ENCODE measurements around the gene MRPL49. TPM values are rescaled to one million over a fixed set of nuclear protein-coding genes. Genes with fewer than 3 reads are reported as not detected.

The MRPL49 gene
- total RNA-seq, 1 experiment from 2014 or later, result 73.4 TPM

- Histone ChIP-seq H2AK5ac (ENCODE audit: insufficient read length, low read length) (no peak overlapping the region), H2BK5ac (ENCODE audit: insufficient read length, low read length) (no peak overlapping the region), H2AFZ (ENCODE audit: low read length) (no peak overlapping the region), H3K23me2 (ENCODE audit: insufficient read length, low read depth, low read length, poor library complexity, severe bottlenecking) (peaks cover 12% of the 10 kb centered on the region), H3K18ac (ENCODE audit: insufficient read length, low read depth, low read length) (peak overlapping the region; percentile 63), H2BK20ac (ENCODE audit: low read depth, low read length, poor library complexity, severe bottlenecking) (no peak overlapping the region), H3K56ac (ENCODE audit: insufficient read length, low read depth, low read length) (peak overlapping the region; percentile 23), H3T11ph (ENCODE audit: low read length) (no peak overlapping the region), H2BK15ac (ENCODE audit: low read depth, low read length) (no peak overlapping the region), H3K4me1 (ENCODE audit: insufficient read depth, low read length) (no peaks in the 10 kb centered on the region), H3K23ac (ENCODE audit: insufficient read length, low read depth, low read length) (no peak overlapping the region), H3K79me1 (ENCODE audit: insufficient read depth, low read depth, low read length, poor library complexity, severe bottlenecking) (peaks cover 5% of the 10 kb centered on the region), H4K20me1 (ENCODE audit: control insufficient read depth, insufficient read depth, insufficient read length) (no peaks in the 10 kb centered on the region), H3K4me2 (ENCODE audit: insufficient read depth, insufficient read length, low read length) (peak overlapping the region; percentile 81), H2BK12ac (ENCODE audit: insufficient read length, low read depth, low read length) (no peak overlapping the region), H3K9ac (ENCODE audit: extremely low read depth, insufficient read length, low read length) (peak overlapping the region; percentile 88), H3K79me2 (ENCODE audit: insufficient read depth, low read length) (peaks cover 9% of the 10 kb centered on the region; the same call in 1 of the 2 replicates), H3K27ac (ENCODE audit: insufficient read length, low read depth, low read length) (no peak overlapping the region), H4K5ac (ENCODE audit: insufficient read length, low read depth, low read length) (peak overlapping the region; percentile 54), H3K27me3 (ENCODE audit: insufficient read depth, low read length) (no peaks in the 10 kb centered on the region), H3K9me3 (ENCODE audit: control insufficient read depth, low read depth, low read length) (no peaks in the 10 kb centered on the region), H3K4ac (ENCODE audit: low read depth, low read length) (no peak overlapping the region; the same call in 1 of the 2 replicates), H2BK120ac (ENCODE audit: low read depth, low read length, poor library complexity, severe bottlenecking) (no peak overlapping the region), H4K8ac (replicated peaks; ENCODE audit: insufficient read length, low read depth, low read length) (no peak overlapping the region), H4K91ac (ENCODE audit: insufficient read length, low read depth, low read length) (no peak overlapping the region), H3K14ac (ENCODE audit: insufficient read depth, low read length) (peak overlapping the region; percentile 94)
- Mint-ChIP-seq H3K36me3 (ENCODE audit: insufficient read depth in 1 of 3, low read depth in 3 of 3) (peaks cover 35 to 71% (median 62%) of the 10 kb centered on the region in 3 experiments), H3K9me3 (no peaks in the 10 kb centered on the region), H3K27ac (peak overlapping the region; percentile 99 to 100 (median 100)), H3K4me3 (peak overlapping the region; percentile 100), H3K27me3 (ENCODE audit: low read depth) (peaks cover 1% of the 10 kb centered on the region; the same call in 1 of the 2 replicates), H3K4me1 (peaks cover 6 to 20% of the 10 kb centered on the region in 2 experiments)
- DNase-seq, result no peak
- TF ChIP-seq CTCF (conservative IDR thresholded peaks at IDR 0.05), result no peak; the same call in 2 of the 3 replicates
- no CpG with 5 or more reads among the region's 22 CpGs for WGBS (ENCODE audit: extremely low coverage, insufficient read length, low lambda C conversion rate)
Observed at GRCh38 chr11:65121447-65121864, 665 bp upstream of the MRPL49 start.
